Activated CD8-positive, alpha-beta memory T cell treated with anti-CD3 and anti-CD28 coated beads, Interleukin-2, amount 50 U/mL, for 4 hours (primary cell): ENCODE measurements around the gene BZW2.
"Not testable (repeated sequence)": the region's sequence is repeated elsewhere in the genome, so short reads cannot be mapped to it uniquely, and the experiment has no call there.

Source experiments
- DNase-seq: peaks from one replicate; pipeline ENCODE4 v3.0.0-alpha.2; 2020

BZW2 gene

DNA sequence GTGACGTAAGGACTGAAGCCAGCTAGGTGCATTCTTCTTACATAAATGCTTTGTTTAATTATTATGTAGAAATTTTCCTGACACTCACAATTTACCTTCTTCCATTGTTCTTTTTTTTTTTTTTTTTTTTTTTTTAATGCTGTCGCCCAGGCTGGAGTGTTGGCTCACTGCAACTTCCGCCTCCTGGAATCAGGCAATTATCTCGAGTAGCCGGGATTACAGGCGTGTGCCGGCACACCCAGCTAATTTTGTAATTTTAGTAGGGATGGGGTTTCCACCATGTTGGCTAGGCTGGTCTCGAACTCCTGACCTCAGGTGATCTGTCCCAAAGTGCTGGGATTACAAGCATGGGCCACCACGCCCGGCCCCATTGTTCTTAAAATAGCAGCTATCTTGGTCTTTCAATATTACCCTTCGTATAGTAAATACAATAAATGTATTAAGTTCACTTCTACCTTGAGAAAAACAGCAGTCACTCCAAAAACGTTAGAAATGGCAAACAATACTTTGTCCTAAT lies 32.1 kb downstream of the BZW2 start:
- DNase-seq, result no peak

DNA sequence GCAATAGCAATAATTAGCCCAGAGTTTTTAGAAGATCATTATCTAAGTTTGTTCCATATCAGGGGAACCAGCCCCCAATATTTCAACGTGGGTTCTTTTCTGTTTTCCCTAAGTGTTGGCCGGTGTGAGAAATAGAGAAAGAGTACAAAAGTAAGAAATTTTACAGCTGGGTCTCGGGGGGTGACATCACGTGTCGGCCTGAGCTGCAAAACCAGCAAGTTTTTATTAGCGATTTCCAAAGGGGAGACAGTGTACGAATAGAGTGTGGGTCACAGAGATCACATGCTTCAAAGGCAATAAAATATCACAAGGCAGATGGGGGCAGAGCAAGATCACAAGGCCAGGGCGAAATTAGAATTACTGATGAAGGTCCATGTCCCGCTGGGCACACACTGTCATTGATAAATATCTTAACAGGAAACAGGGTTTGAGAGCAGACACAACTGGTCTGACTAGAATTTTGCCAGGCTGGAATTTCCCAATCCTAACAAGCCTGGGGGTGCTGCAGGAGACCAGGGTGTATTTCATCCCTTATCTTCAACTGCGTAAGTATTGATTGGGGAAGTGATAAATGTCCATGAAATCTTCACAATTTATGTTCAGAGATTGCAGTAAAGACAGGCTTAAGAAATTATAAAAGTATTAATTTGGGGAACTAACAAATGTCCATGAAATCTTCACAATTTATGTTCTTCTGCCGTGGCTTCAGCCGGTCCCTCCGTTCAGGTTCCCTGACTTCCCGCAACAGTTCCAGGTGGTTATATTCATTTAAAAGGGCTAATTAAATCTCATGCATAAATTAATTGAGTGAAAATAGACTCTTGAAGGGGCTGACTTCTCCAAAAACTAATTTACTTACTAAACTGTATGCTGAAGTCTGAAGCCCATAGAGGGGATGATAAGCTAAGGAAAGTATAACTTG lies 32.9 kb downstream of the BZW2 start:
- DNase-seq, result not testable (repeated sequence)

GRCh38 chr7:16684935-16685334 lies 39.0 kb downstream of the BZW2 start:
- DNase-seq, result no peak

- no peak for DNase-seq
Measured at GRCh38 chr7:16685535-16685934, 39.6 kb downstream of the BZW2 start.

GRCh38 chr7:16688249-16688648 lies 42.3 kb downstream of the BZW2 start:
- no peak for DNase-seq

GRCh38 chr7:16691241-16691640 lies 45.3 kb downstream of the BZW2 start:
- DNase-seq, result no peak

DNA sequence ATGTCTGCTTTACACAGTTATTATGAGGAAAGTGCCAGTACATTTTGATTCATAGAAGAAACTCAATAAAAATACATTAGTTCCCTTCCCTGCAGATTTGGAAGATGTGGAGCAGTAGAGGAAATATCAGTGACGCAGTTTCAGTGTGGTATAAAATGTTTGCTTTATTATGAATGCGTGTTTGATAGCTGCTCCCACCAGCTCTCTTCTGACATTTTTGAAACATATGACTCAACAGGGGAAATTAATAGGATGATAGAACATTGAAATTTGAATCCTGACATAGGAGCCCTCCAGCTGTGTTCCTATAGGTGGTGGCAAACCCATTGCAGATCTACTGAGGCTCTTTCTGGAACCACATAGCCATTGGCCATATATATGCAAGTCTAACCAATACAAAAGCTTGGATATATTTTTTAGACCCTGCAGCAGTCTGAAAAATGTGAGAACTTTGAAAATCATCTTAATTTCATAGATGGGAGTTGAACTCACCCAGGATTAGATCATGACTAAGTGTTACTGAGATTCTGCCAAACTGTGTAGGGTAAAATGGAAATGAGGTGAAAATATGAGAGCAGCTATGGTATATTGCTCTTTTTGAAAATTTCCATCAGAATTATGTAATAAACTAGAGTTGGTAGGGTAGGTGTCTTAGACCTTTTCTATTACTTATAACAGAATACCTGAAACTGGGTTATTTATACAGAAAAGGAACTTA lies 47.8 kb downstream of the BZW2 start:
- no peak for DNase-seq

DNA sequence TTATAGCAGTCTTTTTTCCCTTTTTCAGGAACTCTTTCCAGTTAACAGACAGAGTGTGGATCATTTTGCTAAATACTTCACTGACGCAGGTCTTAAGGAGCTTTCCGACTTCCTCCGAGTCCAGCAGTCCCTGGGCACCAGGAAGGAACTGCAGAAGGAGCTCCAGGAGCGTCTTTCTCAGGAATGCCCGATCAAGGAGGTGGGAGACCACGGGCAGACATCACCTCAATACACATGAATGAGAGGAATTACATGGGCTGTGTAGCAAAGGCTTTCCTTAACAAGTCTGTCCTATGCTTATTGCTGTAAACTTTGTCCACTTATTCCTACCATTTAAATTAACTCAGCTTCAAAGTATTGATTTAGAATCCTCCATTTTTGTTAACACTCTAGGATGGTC lies 48.8 kb downstream of the BZW2 start:
- no peak for DNase-seq

- no peak for DNase-seq
Measured at GRCh38 chr7:16695621-16696237, 49.7 kb downstream of the BZW2 start.

GRCh38 chr7:16697507-16698199 lies 51.7 kb downstream of the BZW2 start:
- no peak for DNase-seq

DNA sequence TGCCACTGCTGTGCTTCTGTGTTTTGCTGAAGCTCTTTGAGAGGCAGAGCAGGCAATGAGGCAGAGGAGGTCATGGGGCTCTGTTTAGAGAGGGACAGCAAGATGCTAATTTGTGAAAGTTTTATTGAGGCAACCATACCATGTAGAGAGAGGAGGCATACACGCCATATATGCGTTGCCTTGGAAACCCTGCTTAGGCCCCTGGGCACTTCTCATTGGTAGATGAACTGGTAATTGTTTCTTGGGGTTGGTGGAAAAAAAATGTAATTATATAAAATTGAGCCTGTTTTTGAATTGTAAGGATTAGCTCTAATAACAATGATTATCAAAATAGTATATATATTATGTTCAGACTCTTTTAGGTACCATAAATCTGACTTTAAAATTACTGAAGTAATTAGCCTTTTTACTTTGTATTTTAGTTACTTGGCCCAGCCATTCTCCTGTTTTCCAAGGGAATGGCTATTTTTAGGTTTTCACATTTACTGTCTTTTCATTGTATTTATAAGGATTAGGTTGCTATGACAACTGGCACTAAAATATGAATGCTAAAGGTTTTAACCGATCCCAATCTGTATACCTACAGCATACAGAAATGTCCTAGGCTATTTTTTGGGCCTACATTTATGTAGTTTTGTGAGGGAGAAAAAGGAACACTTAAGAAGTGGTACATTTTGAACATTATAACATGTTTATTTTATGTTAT lies 52.4 kb downstream of the BZW2 start:
- no peak for DNase-seq

- no peak for DNase-seq
Measured at GRCh38 chr7:16702441-16702840, 56.5 kb downstream of the BZW2 start.

- DNase-seq, result no peak
Measured at GRCh38 chr7:16708511-16708910, 62.5 kb downstream of the BZW2 start.

GRCh38 chr7:16708980-16709379 lies 63.0 kb downstream of the BZW2 start:
- DNase-seq, result no peak

DNA sequence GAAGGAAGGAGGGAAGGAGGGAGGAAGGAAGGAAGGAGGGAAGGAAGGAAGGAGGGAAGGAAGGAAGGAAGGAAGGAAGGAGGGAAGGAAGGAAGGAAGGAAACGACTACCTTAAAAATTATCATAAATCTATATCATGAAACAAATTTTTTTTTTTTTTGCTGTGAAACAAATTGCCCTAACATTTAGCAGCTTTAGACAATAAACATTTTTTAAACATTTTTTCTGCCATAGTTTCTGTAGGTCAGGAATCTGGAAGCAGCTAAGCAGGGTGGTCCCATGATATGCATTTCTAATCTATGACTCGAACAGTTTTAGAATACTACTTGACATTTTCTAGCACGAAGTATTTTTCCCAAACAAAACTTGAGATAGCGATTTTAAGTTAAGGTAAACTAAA lies 64.7 kb downstream of the BZW2 start:
- no peak for DNase-seq

DNA sequence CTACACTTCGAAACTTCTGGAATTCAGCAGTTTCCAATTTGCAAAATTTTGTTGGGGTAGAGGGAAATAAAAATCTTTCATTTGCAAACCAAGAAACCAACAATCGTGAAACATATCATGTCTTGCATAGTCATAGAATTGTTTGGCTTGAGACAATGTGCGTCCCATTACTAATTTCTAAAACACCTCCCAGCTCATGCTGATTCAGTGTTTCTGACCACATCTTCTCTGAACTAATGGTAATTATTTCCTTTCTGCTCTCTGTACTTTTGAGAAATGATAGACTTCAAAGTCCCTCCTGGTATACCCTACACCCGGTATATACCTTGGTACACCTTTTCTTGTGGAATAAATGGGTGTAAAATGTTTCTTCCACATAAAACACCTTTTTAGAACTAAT lies 65.7 kb downstream of the BZW2 start:
- DNase-seq, result no peak

- no peak for DNase-seq
Measured at GRCh38 chr7:16712916-16713315, 66.9 kb downstream of the BZW2 start.

DNA sequence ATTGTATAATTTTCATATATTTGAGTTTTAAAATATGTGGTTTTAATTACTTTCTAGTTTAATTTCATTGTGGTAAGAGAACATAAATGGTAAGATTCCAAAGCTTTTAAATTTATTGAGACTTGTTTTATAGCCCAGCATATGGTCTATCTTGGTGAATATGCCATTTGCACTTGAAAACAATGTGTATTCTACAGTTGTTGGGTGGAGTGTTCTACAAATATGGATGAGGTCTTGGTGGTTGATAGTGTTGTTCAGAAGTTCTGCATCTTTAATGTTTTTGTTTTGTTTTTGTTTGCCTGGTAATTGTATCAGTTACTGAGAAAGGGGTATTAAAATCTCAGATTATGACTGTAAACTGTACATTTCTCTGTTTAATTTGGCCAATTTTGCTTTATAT lies 69.9 kb downstream of the BZW2 start:
- no peak for DNase-seq

DNA sequence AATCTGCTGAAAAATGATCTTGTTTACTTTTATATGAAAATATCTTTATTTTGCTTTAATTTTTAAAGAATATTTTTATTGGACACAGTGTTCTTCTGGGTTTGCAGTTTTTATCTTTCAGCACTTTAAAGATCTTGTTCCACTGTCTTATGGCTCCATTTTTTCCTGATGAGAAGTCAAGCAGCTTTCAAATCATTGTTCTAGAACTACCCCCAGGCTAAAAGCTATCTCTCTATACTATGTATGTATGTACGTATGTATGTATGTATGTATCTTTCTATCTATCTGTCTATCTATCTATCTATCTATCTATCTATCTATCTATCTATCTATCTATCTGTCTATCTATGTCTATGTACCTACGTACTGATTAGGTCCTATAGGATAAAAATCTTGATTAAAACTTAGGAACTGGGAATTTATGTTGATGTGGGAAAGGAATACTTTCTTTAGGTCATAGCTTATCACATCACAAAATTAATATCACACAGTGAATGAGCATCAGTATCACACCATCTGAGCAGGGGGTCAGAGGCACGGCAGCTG lies 72.2 kb downstream of the BZW2 start:
- no peak for DNase-seq

DNA sequence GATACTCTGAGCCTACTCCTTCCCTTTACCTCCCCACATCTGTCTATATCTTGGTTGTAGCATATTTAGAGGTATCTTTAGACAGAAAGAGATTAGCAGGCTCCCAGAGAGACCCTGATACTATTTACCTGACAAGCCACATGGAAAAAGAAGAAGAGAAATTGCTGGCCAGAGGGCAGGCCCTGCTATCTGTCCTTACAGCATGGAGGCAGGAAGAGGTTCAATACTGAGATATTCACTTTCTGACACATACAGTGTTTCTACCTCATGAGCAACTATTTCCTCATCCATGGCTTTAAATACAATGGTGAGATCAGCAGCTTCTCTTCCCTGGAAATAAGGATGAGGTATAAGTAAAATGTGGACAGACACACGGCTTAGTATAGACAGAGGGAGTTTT lies 73.7 kb downstream of the BZW2 start:
- no peak for DNase-seq

DNA sequence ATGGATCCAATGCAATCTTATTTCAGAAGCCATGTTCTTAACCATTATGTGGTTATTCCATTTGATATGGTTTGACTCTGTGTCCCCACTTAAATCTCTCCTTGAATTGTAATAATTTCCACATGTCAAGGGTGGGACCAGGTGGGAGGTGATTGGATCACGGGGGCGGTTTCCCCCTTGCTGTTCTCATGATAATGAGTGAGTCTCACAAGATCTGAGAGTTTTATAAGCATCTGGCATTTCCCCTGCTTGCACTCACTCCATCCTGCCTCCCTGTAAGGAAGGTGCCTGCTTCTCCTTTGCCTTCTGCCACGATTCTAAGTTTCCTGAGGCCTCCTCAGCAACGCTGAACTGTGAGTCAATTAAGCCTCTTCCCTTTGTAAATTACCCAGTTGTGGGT lies 75.6 kb downstream of the BZW2 start:
- no peak for DNase-seq

GRCh38 chr7:16724344-16724743 lies 78.4 kb downstream of the BZW2 start:
- no peak for DNase-seq
